SK-N-SH (cell line): ENCODE results near the gene SLC37A3. TPM values are rescaled to one million over a fixed set of nuclear protein-coding genes. Genes with fewer than 3 reads are reported as not detected.

ENCODE experiments used
- CTCF ChIA-PET: fragments of 300-600, 350-600 bp; formaldehyde crosslinking; extraction: SDS; loops from one replicate; lab custom pipeline; 2021; lab: Yijun Ruan, JAX
- POLR2A ChIA-PET: fragments of 350-600 bp; sonication (Branson Sonifier 250); formaldehyde crosslinking; extraction: SDS; loops from one replicate; lab custom pipeline; 2020; ENCODE audit warnings: antibody characterized with exemption, inconsistent platforms; lab: Yijun Ruan, JAX
- DNase-seq: peaks from one replicate; pipeline ENCODE4 v3.0.0; 2012
- H2AFZ ChIP-seq: fragments of 200-600 bp; sonication (generic); 2 replicates; pipeline ENCODE4 v1.8.1; 2016; ENCODE audit warnings: antibody characterized with exemption, mild to moderate bottlenecking, low read depth
- H3F3A ChIP-seq: fragments of 200-600 bp; sonication (generic); replicated peaks from 2 replicates; pipeline ENCODE3; 2016; ENCODE audit warnings: antibody characterized with exemption, mild to moderate bottlenecking; ENCODE audit not compliant: insufficient read depth
- H3K27ac ChIP-seq, 2 experiments: fragments of 200-500 bp in 1 of 2; fragments of 200-600 bp in 1 of 2; sonication (Bioruptor generic) in 1 of 2; sonication (generic), shearing (Covaris generic) in 1 of 2; 2 replicates each; pipeline versions ENCODE4 v1.5.1 to v1.6.1; 2014 to 2016; ENCODE audit warnings: low read depth in 2 of 2, inconsistent platforms in 1 of 2, low read length in 1 of 2, mild to moderate bottlenecking in 1 of 2, mixed read lengths in 1 of 2
- H3K27me3 ChIP-seq: fragments of 200-600 bp; sonication (generic), shearing (Covaris generic); 2 replicates; pipeline ENCODE4 v1.6.1; 2016; ENCODE audit warnings: mixed run types; ENCODE audit not compliant: insufficient read depth
- H3K36me3 ChIP-seq, 2 experiments: fragments of 200-500 bp in 1 of 2; fragments of 200-600 bp in 1 of 2; sonication (Bioruptor generic) in 1 of 2; sonication (generic) in 1 of 2; replicated peaks in 1 of 2; 2 replicates each; pipeline versions ENCODE3 to v1.5.1; 2014 to 2016; ENCODE audit warnings: low read length in 1 of 2, mild to moderate bottlenecking in 1 of 2; ENCODE audit not compliant: insufficient read depth in 2 of 2, control insufficient read depth in 1 of 2
- H3K4me1 ChIP-seq, 2 experiments: fragments of 200-500 bp in 1 of 2; fragments of 200-600 bp in 1 of 2; sonication (Bioruptor generic) in 1 of 2; sonication (generic), shearing (Covaris generic) in 1 of 2; 2 replicates each; pipeline versions ENCODE4 v1.5.1 to v1.6.1; 2014 to 2016; ENCODE audit warnings: low read depth in 1 of 2, low read length in 1 of 2, mixed run types in 1 of 2; ENCODE audit not compliant: insufficient read depth in 2 of 2, control insufficient read depth in 1 of 2
- H3K4me2 ChIP-seq: fragments of 200-600 bp; sonication (generic), shearing (Covaris generic); 2 replicates; pipeline ENCODE4 v1.6.1; 2017; ENCODE audit warnings: mixed run types
- H3K4me3 ChIP-seq, 2 experiments: fragments of 200-500 bp in 1 of 2; fragments of 200-600 bp in 1 of 2; sonication (Bioruptor generic) in 1 of 2; sonication (generic), shearing (Covaris generic) in 1 of 2; 2 replicates each; pipeline versions ENCODE4 v1.5.1 to v1.8.1; 2014 to 2016; ENCODE audit warnings: low read depth in 2 of 2, inconsistent platforms in 1 of 2, low read length in 1 of 2, mild to moderate bottlenecking in 1 of 2, mixed read lengths in 1 of 2, moderate library complexity in 1 of 2
- H3K79me2 ChIP-seq: fragments of 200-600 bp; sonication (generic); 2 replicates; pipeline ENCODE4 v1.8.1; 2017; ENCODE audit warnings: mild to moderate bottlenecking; ENCODE audit not compliant: insufficient read depth
- H3K9ac ChIP-seq: fragments of 200-600 bp; sonication (generic); 2 replicates; pipeline ENCODE4 v1.6.1; 2017; ENCODE audit warnings: mixed run types
- H3K9me2 ChIP-seq: fragments of 200-600 bp; sonication (generic); 2 replicates; pipeline ENCODE4 v1.6.1; 2017; ENCODE audit warnings: mixed run types
- H3K9me3 ChIP-seq: fragments of 200-600 bp; sonication (generic); 2 replicates; pipeline ENCODE4 v1.6.1; 2017; ENCODE audit warnings: mixed run types, mild to moderate bottlenecking, moderate library complexity
- H4K20me1 ChIP-seq: fragments of 200-600 bp; sonication (generic); 2 replicates; pipeline ENCODE4 v1.6.1; 2017; ENCODE audit warnings: mild to moderate bottlenecking, mixed run types; ENCODE audit not compliant: insufficient read depth
- CHD2 ChIP-seq: fragments of 150-350 bp; IDR thresholded peaks from 2 replicates; pipeline ENCODE4 v1.6.1; 2018; ENCODE audit warnings: low read length; ENCODE audit not compliant: partially characterized antibody
- FOSL2 ChIP-seq: IDR thresholded peaks from 2 replicates; pipeline ENCODE4 v1.4.0; 2012; ENCODE audit warnings: low read depth, mild to moderate bottlenecking, moderate library complexity, borderline replicate concordance
- FOXJ3 ChIP-seq: sonication (generic); formaldehyde crosslinking; IDR thresholded peaks from 2 replicates; pipeline ENCODE4 v1.5.1; 2020; ENCODE audit warnings: mild to moderate bottlenecking, missing genetic modification reagents
- GABPA ChIP-seq: IDR thresholded peaks from 2 replicates; pipeline ENCODE4 v1.4.0; 2012; ENCODE audit warnings: low read depth, mild to moderate bottlenecking
- GATA2 ChIP-seq: sonication (generic); formaldehyde crosslinking; IDR thresholded peaks from 2 replicates; pipeline ENCODE4 v1.5.0; 2020; ENCODE audit warnings: mild to moderate bottlenecking, missing genetic modification reagents
- MXI1 ChIP-seq: IDR thresholded peaks from 2 replicates; pipeline ENCODE4 v1.6.1; 2012; ENCODE audit warnings: mild to moderate bottlenecking, low read depth, low read length, improper control_type of control experiment
- RAD21 ChIP-seq: IDR thresholded peaks from 2 replicates; pipeline ENCODE4 v1.6.1; 2012; ENCODE audit warnings: mild to moderate bottlenecking, low read length
- RCOR1 ChIP-seq: fragments of 150-350 bp; IDR thresholded peaks from 2 replicates; pipeline ENCODE4 v1.6.1; 2017; ENCODE audit warnings: antibody characterized with exemption, low read length
- RFX5 ChIP-seq: IDR thresholded peaks from 2 replicates; pipeline ENCODE4 v1.6.1; 2012; ENCODE audit warnings: mild to moderate bottlenecking, improper control_type of control experiment, low read length
- TCF12 ChIP-seq: IDR thresholded peaks from 2 replicates; pipeline ENCODE4 v1.4.0; 2012
- TEAD4 ChIP-seq: IDR thresholded peaks from 2 replicates; pipeline ENCODE4 v1.4.0; 2012; ENCODE audit warnings: mild to moderate bottlenecking, borderline replicate concordance; ENCODE audit not compliant: insufficient read depth
- YY1 ChIP-seq: IDR thresholded peaks from 2 replicates; pipeline ENCODE4 v1.4.0; 2012; ENCODE audit warnings: low read depth, mild to moderate bottlenecking
- WGBS: methylation state at CpG from one replicate; pipeline ENCODE4 v1.1.6; 2017; ENCODE audit warnings: low lambda C conversion rate; 5-methylcytosine and 5-hydroxymethylcytosine counted together
- polyA plus RNA-seq, 3 experiments: library from polyadenylated mRNA; depleted of rRNA; stranded (reverse); fragments of >200 nt; gene quantifications; 2 replicates each; pipeline ENCODE4 v1.2.3, GENCODE V29; 2012
- TF ChIP-seq, protein P1 (sequence below): fragments of 150-350 bp; IDR thresholded peaks from 2 replicates; pipeline ENCODE4 v1.6.1; 2016; ENCODE audit warnings: mild to moderate bottlenecking, low read depth, low read length
- TF ChIP-seq, protein P2 (sequence below): IDR thresholded peaks from 2 replicates; pipeline ENCODE4 v1.4.0; 2012; ENCODE audit warnings: low read depth
- TF ChIP-seq, protein P3 (sequence below): IDR thresholded peaks from 2 replicates; pipeline ENCODE4; 2012
- TF ChIP-seq, protein P4 (sequence below): IDR thresholded peaks from 2 replicates; pipeline ENCODE4 v1.4.0; 2012; ENCODE audit warnings: low read depth, borderline replicate concordance
- TF ChIP-seq, protein P5 (sequence below): IDR thresholded peaks from 2 replicates; pipeline ENCODE4 v1.4.0; 2012; ENCODE audit warnings: low read depth, borderline replicate concordance

Gene SLC37A3
- polyA plus RNA-seq, 1 of the 3 experiments (the other 2 are of a cell fraction), result 53.3 TPM

DNA sequence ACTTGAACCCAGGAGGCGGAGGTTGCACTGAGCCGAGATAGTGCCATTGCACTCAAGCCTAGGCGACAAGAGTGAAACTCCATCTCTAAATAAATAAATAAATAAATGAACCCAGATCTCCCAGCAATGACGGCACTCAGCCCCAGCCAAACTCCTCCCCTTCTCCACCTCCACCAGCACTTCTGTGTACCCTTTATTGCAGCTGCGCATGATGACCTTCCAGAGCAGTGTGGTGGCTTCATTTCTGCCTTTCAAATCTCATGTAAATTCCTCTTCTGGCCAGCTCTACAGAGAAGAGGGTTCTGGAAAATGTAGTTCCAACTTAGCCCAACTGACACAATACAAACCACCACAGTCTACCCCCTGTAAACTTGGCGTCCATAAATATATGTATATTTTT lies 108.5 kb downstream of the SLC37A3 start:
- Histone ChIP-seq H3K27me3 (peaks cover 15% of the 10 kb centered on the region; the same call in 1 of the 2 replicates), H3K9me3 (no peaks in the 10 kb centered on the region), H4K20me1 (no peaks in the 10 kb centered on the region), H2AFZ (no peak overlapping the region), H3K4me1 (no peaks in the 10 kb centered on the region), H3K4me3 (no peak overlapping the region), H3K79me2 (no peaks in the 10 kb centered on the region), H3K9me2 (no peaks in the 10 kb centered on the region), H3F3A (no peaks in the 10 kb centered on the region), H3K9ac (no peak overlapping the region), H3K4me2 (no peak overlapping the region), H3K27ac (no peak overlapping the region), H3K36me3 (no peaks in the 10 kb centered on the region)
- POLR2A ChIA-PET, result no interaction called here
- CTCF ChIA-PET, result interaction anchor here (1.6 kb wide), 1 partner anchor 25 kb away, joined by 5 read pairs; no protein-coding TSS in a partner anchor
- TF ChIP-seq CHD2 (no peak), TCF12 (no peak), RCOR1 (no peak), FOSL2 (no peak), YY1 (no peak), TEAD4 (no peak), RAD21 (no peak)
- TF ChIP-seq, protein P1, sequence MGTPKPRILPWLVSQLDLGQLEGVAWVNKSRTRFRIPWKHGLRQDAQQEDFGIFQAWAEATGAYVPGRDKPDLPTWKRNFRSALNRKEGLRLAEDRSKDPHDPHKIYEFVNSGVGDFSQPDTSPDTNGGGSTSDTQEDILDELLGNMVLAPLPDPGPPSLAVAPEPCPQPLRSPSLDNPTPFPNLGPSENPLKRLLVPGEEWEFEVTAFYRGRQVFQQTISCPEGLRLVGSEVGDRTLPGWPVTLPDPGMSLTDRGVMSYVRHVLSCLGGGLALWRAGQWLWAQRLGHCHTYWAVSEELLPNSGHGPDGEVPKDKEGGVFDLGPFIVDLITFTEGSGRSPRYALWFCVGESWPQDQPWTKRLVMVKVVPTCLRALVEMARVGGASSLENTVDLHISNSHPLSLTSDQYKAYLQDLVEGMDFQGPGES, result no peak
- TF ChIP-seq, protein P2, sequence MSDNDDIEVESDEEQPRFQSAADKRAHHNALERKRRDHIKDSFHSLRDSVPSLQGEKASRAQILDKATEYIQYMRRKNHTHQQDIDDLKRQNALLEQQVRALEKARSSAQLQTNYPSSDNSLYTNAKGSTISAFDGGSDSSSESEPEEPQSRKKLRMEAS, result no peak
- WGBS, result 89% methylated on average over 6 of the region's 6 CpGs
- DNase-seq, result no peak

DNA sequence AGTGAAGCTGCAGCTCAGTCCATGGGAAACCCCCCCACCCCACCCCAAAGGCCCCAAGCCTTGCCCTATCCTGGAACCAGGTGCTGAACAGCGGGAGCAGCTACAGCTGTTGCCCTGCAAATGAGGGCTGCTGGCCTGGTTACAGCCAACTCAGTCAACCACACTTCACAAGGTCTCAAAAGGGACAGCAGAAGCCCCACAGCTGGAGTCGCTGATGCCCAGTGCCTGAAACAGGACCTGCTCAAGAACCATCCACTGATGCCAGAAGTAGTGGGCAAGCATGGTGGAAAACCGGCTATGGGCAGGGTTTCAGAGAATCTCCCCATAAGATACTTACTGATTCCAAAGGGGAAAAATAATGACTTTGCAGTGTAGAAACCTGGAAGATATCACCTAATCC lies 110.3 kb downstream of the SLC37A3 start:
- Histone ChIP-seq H3F3A (no peaks in the 10 kb centered on the region), H3K4me1 (no peaks in the 10 kb centered on the region), H4K20me1 (no peaks in the 10 kb centered on the region), H3K36me3 (no peaks in the 10 kb centered on the region), H3K4me2 (no peak overlapping the region), H3K9me3 (no peaks in the 10 kb centered on the region), H3K79me2 (no peaks in the 10 kb centered on the region), H3K27ac (no peak overlapping the region), H2AFZ (no peak overlapping the region), H3K27me3 (peaks cover 15% of the 10 kb centered on the region; the same call in 1 of the 2 replicates), H3K9ac (no peak overlapping the region), H3K9me2 (no peaks in the 10 kb centered on the region), H3K4me3 (no peak overlapping the region)
- ChIA-PET CTCF (interaction anchor here (1.5 kb wide), 1 partner anchor 42 kb away, joined by 5 read pairs; no protein-coding TSS in a partner anchor), POLR2A (no interaction called here)
- WGBS, result 63% methylated on average over 2 of the region's 3 CpGs
- TF ChIP-seq, protein P3, sequence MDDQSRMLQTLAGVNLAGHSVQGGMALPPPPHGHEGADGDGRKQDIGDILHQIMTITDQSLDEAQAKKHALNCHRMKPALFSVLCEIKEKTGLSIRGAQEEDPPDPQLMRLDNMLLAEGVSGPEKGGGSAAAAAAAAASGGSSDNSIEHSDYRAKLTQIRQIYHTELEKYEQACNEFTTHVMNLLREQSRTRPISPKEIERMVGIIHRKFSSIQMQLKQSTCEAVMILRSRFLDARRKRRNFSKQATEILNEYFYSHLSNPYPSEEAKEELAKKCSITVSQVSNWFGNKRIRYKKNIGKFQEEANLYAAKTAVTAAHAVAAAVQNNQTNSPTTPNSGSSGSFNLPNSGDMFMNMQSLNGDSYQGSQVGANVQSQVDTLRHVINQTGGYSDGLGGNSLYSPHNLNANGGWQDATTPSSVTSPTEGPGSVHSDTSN, result no peak
- TF ChIP-seq GATA2 (CRISPR knock-in tag), result no peak
- TF ChIP-seq, protein P4, sequence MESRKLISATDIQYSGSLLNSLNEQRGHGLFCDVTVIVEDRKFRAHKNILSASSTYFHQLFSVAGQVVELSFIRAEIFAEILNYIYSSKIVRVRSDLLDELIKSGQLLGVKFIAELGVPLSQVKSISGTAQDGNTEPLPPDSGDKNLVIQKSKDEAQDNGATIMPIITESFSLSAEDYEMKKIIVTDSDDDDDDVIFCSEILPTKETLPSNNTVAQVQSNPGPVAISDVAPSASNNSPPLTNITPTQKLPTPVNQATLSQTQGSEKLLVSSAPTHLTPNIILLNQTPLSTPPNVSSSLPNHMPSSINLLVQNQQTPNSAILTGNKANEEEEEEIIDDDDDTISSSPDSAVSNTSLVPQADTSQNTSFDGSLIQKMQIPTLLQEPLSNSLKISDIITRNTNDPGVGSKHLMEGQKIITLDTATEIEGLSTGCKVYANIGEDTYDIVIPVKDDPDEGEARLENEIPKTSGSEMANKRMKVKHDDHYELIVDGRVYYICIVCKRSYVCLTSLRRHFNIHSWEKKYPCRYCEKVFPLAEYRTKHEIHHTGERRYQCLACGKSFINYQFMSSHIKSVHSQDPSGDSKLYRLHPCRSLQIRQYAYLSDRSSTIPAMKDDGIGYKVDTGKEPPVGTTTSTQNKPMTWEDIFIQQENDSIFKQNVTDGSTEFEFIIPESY, result no peak
- no peak for TF ChIP-seq CHD2
- no peak for TF ChIP-seq RFX5
- no peak for TF ChIP-seq TCF12
- TF ChIP-seq TEAD4, result no peak
- TF ChIP-seq RCOR1, result no peak
- TF ChIP-seq, protein P5, sequence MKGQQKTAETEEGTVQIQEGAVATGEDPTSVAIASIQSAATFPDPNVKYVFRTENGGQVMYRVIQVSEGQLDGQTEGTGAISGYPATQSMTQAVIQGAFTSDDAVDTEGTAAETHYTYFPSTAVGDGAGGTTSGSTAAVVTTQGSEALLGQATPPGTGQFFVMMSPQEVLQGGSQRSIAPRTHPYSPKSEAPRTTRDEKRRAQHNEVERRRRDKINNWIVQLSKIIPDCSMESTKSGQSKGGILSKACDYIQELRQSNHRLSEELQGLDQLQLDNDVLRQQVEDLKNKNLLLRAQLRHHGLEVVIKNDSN, result no peak
- TF ChIP-seq MXI1, result no peak
- TF ChIP-seq GABPA, result no peak
- TF ChIP-seq FOXJ3, result no peak
- TF ChIP-seq, protein P1, result no peak
- no peak for DNase-seq
